HEK293 (cell line): ENCODE results near the gene BCL11A.

Source experiments
- BCL11A ChIP-seq: fragments of 450-650 bp; formaldehyde crosslinking; IDR thresholded peaks from 2 replicates; pipeline ENCODE4 v1.5.1; 2016; ENCODE audit warnings: low read depth, missing biosample characterization, missing genetic modification characterization
- ZFHX2 ChIP-seq: fragments of 450-650 bp; formaldehyde crosslinking; conservative IDR thresholded peaks from 2 replicates; pipeline ENCODE4 v1.5.1; 2016; ENCODE audit warnings: missing biosample characterization, missing genetic modification characterization
- ZNF138 ChIP-seq: fragments of 450-650 bp; formaldehyde crosslinking; IDR thresholded peaks from 2 replicates; pipeline ENCODE4 v1.5.1; 2016; ENCODE audit warnings: missing biosample characterization, missing genetic modification characterization, borderline replicate concordance
- ZNF366 ChIP-seq: fragments of 450-650 bp; formaldehyde crosslinking; conservative IDR thresholded peaks from 2 replicates; pipeline ENCODE4 v1.5.1; 2016; ENCODE audit warnings: missing biosample characterization, missing genetic modification characterization
- ZNF76 ChIP-seq: fragments of 450-650 bp; formaldehyde crosslinking; IDR thresholded peaks from 2 replicates; pipeline ENCODE4; 2016; ENCODE audit warnings: low read depth, missing biosample characterization, missing genetic modification characterization, borderline replicate concordance
- TF ChIP-seq, protein P1 (sequence below): fragments of 450-650 bp; formaldehyde crosslinking; IDR thresholded peaks from 2 replicates; pipeline ENCODE4 v1.5.1; 2016; ENCODE audit warnings: missing biosample characterization, missing genetic modification characterization
- TF ChIP-seq, protein P2 (sequence below): fragments of 450-650 bp; formaldehyde crosslinking; IDR thresholded peaks from 2 replicates; pipeline ENCODE4 v1.5.1; 2016; ENCODE audit warnings: missing biosample characterization, missing genetic modification characterization, low read depth
- TF ChIP-seq, protein P3 (sequence below): fragments of 450-650 bp; formaldehyde crosslinking; IDR thresholded peaks from 2 replicates; pipeline ENCODE4 v1.5.1; 2016; ENCODE audit warnings: missing biosample characterization, missing genetic modification characterization
- TF ChIP-seq, protein P4 (sequence below): fragments of 450-650 bp; formaldehyde crosslinking; IDR thresholded peaks from 2 replicates; pipeline ENCODE4 v1.5.1; 2016; ENCODE audit warnings: missing biosample characterization, missing genetic modification characterization
- TF ChIP-seq, protein P5 (sequence below): fragments of 450-650 bp; formaldehyde crosslinking; IDR thresholded peaks from 2 replicates; pipeline ENCODE4 v1.5.1; 2016; ENCODE audit warnings: missing biosample characterization, missing genetic modification characterization

DNA sequence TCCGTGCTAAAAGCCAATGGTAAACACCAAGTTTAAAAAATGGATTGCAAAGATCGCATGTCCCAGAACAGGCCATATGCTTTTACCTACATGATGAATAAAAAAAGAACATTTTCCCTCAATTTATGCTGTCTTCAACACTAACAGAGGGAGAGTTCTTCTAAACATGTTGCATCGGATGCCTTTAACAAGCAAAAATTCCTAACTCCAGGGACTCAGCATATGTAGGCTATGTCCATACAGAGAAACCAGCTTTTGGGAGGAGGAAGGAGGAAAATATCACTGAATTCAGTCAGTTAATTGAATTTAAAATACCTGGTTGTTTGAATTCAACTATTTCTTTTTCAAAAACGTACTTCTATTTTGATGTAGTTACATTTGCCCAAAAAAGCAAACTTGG, 28.6 kb downstream of the BCL11A start:
- TF ChIP-seq ZFHX2 (tag by site-specific recombination), result no peak
- TF ChIP-seq, protein P1, sequence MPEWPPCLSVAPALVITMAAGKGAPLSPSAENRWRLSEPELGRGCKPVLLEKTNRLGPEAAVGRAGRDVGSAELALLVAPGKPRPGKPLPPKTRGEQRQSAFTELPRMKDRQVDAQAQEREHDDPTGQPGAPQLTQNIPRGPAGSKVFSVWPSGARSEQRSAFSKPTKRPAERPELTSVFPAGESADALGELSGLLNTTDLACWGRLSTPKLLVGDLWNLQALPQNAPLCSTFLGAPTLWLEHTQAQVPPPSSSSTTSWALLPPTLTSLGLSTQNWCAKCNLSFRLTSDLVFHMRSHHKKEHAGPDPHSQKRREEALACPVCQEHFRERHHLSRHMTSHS (tag by site-specific recombination), result no peak
- no peak for TF ChIP-seq ZNF76 (tag by site-specific recombination)
- no peak for TF ChIP-seq BCL11A (tag by site-specific recombination)
- TF ChIP-seq, protein P2, sequence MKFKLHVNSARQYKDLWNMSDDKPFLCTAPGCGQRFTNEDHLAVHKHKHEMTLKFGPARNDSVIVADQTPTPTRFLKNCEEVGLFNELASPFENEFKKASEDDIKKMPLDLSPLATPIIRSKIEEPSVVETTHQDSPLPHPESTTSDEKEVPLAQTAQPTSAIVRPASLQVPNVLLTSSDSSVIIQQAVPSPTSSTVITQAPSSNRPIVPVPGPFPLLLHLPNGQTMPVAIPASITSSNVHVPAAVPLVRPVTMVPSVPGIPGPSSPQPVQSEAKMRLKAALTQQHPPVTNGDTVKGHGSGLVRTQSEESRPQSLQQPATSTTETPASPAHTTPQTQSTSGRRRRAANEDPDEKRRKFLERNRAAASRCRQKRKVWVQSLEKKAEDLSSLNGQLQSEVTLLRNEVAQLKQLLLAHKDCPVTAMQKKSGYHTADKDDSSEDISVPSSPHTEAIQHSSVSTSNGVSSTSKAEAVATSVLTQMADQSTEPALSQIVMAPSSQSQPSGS (tag by site-specific recombination), result no peak
- TF ChIP-seq, protein P3, sequence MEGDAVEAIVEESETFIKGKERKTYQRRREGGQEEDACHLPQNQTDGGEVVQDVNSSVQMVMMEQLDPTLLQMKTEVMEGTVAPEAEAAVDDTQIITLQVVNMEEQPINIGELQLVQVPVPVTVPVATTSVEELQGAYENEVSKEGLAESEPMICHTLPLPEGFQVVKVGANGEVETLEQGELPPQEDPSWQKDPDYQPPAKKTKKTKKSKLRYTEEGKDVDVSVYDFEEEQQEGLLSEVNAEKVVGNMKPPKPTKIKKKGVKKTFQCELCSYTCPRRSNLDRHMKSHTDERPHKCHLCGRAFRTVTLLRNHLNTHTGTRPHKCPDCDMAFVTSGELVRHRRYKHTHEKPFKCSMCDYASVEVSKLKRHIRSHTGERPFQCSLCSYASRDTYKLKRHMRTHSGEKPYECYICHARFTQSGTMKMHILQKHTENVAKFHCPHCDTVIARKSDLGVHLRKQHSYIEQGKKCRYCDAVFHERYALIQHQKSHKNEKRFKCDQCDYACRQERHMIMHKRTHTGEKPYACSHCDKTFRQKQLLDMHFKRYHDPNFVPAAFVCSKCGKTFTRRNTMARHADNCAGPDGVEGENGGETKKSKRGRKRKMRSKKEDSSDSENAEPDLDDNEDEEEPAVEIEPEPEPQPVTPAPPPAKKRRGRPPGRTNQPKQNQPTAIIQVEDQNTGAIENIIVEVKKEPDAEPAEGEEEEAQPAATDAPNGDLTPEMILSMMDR, result no peak
- TF ChIP-seq, protein P4, sequence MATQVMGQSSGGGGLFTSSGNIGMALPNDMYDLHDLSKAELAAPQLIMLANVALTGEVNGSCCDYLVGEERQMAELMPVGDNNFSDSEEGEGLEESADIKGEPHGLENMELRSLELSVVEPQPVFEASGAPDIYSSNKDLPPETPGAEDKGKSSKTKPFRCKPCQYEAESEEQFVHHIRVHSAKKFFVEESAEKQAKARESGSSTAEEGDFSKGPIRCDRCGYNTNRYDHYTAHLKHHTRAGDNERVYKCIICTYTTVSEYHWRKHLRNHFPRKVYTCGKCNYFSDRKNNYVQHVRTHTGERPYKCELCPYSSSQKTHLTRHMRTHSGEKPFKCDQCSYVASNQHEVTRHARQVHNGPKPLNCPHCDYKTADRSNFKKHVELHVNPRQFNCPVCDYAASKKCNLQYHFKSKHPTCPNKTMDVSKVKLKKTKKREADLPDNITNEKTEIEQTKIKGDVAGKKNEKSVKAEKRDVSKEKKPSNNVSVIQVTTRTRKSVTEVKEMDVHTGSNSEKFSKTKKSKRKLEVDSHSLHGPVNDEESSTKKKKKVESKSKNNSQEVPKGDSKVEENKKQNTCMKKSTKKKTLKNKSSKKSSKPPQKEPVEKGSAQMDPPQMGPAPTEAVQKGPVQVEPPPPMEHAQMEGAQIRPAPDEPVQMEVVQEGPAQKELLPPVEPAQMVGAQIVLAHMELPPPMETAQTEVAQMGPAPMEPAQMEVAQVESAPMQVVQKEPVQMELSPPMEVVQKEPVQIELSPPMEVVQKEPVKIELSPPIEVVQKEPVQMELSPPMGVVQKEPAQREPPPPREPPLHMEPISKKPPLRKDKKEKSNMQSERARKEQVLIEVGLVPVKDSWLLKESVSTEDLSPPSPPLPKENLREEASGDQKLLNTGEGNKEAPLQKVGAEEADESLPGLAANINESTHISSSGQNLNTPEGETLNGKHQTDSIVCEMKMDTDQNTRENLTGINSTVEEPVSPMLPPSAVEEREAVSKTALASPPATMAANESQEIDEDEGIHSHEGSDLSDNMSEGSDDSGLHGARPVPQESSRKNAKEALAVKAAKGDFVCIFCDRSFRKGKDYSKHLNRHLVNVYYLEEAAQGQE (tag by site-specific recombination), result no peak
- TF ChIP-seq ZNF366 (tag by site-specific recombination), result no peak
- TF ChIP-seq ZNF138 (tag by site-specific recombination), result no peak
- TF ChIP-seq, protein P5, sequence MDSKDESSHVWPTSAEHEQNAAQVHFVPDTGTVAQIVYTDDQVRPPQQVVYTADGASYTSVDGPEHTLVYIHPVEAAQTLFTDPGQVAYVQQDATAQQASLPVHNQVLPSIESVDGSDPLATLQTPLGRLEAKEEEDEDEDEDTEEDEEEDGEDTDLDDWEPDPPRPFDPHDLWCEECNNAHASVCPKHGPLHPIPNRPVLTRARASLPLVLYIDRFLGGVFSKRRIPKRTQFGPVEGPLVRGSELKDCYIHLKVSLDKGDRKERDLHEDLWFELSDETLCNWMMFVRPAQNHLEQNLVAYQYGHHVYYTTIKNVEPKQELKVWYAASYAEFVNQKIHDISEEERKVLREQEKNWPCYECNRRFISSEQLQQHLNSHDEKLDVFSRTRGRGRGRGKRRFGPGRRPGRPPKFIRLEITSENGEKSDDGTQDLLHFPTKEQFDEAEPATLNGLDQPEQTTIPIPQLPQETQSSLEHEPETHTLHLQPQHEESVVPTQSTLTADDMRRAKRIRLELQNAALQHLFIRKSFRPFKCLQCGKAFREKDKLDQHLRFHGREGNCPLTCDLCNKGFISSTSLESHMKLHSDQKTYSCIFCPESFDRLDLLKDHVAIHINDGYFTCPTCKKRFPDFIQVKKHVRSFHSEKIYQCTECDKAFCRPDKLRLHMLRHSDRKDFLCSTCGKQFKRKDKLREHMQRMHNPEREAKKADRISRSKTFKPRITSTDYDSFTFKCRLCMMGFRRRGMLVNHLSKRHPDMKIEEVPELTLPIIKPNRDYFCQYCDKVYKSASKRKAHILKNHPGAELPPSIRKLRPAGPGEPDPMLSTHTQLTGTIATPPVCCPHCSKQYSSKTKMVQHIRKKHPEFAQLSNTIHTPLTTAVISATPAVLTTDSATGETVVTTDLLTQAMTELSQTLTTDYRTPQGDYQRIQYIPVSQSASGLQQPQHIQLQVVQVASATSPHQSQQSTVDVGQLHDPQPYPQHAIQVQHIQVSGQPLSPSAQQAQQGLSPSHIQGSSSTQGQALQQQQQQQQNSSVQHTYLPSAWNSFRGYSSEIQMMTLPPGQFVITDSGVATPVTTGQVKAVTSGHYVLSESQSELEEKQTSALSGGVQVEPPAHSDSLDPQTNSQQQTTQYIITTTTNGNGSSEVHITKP, result no peak
